HG02981 (cell line): ENCODE results near the gene EML6.
A peak's percentile ranks its signal among the peaks of the same experiment; 100 is the strongest.
"Not testable (repeated sequence)": the region's sequence is repeated elsewhere in the genome, so short reads cannot be mapped to it uniquely, and the experiment has no call there.

Source experiments
- ATAC-seq: cut with Tn5 transposase; IDR thresholded peaks from one replicate; pipeline ENCODE4 v1.9.1; 2021; ENCODE audit warnings: mild to moderate bottlenecking, moderate library complexity; ENCODE audit not compliant: unreplicated experiment

The EML6 gene

DNA sequence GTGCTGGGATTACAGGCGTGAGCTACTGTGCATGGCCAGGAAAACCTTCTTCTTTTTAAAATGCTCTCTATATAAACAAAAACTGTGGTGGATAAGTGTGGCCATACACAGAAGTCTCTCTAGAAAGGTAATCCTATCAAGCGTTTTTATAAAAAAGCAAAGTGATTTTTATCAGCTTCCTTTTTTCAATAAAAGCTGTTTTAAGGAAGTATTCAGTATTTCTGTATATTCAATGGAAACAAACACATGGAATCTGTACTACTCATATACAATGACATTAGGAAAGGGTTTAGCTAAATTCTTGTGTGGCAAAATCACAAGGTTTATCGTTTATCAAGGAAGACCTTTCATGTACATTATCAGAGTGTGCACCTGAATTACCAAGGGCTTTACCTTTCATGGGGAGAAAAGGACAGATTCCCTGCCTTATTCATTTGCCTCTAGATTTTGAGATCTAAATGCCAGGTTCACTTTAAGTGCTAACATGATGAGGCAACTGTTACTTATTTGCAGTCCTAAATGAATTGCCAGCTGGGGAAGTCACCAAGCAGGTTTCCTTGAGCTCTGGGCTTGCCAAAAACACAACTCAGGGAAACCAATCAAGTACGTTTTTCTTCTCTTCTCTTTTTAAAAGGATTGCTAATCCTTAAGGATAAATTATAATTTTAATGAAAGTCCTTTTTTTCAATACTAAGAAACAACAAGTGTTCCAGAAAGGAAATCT, 256.0 kb downstream of the EML6 start:
- ATAC-seq: no peak

DNA sequence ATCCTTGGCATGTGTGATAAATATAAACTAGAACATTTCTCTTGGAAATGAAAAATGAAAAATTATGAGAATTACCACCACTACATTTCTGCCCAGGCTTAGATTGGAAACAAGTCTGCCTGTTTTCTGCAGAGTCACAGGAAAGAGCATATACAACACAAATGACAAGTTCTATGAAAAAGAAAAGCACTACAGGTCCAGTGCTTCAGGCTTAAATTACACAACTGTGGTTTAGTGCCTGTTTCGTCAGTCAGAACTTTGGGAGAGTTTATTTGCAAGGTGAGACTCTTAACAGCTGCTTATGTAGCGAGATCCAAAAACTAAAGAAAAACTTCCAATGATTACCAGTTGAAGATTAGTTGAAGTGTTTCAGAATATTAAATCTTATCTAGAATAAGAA, 257.9 kb downstream of the EML6 start:
- no peak for ATAC-seq

DNA sequence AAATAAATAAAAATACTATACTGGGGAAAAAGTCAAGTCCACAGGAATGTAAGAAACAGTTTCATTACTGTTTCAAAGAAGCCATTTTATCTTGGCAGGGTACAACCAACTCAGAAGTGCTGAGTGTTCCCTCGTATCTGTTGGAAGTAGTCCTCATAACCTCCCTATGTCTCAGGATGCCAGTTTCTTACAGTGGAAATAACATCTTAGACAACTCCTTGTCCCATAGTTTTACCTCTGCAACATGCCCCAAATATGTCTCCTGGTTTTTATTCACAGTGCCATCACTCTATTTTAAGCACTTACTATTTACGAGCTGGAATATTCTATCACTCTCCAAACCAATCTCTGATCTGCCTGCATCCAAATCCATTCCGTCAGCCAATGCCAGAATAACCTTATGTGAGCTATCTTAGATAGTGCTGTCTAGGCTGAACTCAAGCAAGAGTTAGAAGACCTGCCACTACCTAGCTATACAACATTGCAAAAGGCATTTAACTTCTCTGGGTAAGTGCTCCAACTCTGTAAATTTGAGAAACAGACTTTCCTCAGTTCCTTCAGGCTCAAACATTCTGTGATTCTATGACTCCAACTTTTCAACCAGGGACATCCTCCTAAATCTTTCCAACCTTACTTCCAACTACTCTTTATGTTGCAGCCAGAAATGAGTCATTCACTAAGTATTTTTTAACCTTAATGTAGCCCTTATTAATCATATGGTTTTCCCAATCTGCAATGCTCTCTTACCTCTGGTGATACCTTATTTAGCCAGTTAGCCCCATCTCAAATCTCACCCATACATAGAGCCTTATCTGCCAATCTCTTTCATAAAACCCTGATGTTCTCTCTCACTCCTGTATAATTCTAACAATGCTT, 260.1 kb downstream of the EML6 start:
- no peak for ATAC-seq

- ATAC-seq: no peak
Measured at GRCh38 chr2:54984476-54984875, 261.0 kb downstream of the EML6 start.

DNA sequence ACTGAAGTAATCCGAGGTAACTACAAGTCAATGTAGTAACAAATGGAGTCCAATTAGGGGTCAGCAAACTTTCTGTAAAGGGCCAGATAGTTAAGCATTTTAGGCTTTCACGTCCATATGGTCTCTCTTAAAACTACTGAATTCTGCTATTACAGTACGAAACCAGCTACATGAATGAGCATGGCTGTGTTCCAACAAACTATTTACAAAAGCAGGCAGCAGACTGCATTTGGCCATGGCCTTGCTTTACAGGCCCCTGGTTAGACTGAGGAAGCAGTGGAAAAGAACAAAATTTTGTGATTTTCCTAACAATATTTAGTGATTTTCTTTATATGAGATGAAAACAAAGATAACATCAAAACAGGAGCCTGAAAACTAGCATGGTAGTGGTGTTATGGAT, 262.8 kb downstream of the EML6 start:
- ATAC-seq: no peak

DNA sequence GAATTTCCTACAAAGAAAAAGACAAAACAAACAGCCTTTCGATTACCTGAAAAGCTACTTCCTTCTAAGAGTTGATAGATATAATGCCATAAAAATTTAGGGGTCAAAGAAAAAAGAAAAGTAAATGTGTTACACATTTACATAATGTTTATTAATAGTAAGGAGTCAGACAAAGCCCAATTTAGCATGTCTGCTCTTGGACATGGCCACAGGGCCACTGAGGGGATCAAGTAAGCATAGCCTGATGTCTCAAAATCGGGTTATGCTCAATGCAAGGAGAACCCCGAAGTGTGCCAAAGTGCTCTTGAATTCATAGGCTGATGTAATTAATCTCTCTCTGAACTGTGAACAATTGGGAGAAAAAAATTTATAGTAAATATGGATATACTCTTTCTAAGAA, 265.1 kb downstream of the EML6 start:
- no peak for ATAC-seq

GRCh38 chr2:54990694-54991093, 267.2 kb downstream of the EML6 start:
- not testable (repeated sequence) for ATAC-seq

DNA sequence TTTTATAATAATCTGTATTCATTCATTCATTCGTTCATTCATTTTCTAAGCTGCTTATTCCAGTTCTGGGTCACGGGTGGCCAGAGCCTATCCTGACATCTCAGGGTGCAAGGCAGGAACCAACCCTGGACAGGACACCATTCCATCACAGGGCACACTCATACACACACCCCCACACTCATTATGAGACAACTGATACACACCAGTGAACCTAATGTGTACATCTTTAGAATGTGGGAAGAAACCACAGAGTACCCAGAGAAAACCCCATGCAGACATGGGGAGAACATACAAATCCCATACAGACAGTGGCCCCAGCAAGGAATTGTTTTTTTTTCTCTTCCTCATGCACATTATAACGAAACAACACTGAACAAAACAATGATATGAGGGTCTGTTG, 272.1 kb downstream of the EML6 start:
- ATAC-seq: no peak

DNA sequence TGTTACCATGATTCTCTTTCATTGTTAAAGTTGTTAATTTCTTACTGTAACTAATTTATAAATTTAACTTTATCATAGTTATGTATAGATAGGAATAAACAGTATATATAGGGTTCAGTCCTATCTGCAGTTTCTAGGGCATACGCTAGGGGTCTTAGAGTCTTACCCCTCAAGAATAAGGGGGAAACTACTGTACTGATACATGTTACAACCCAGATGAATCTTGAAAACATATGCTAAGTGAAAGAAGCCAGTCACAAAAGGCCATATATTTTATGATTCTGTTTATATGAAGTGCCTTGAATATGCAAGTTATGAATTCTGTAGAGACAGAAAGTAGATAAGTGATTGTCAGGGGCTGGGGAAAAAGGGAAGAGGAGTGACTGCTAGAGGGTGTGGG, 274.4 kb downstream of the EML6 start:
- no peak for ATAC-seq

DNA sequence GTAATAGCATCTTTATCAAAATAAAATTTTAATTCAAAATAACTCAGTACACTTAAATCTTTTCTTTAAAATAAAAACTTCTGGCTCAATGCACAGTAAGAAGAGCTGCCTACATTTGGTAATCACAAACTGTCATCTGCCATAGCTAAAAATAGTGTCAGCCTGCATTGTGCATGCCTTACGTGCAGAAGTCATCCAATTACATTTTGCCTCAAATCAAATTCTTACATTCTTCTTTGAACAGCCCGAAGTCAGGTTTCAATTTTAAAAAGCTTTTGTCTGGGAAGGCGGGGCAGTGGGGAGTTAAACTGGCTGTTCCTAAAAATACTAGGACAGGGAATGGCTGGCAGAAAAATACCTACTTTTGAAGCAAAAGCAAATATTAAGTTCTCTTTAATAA, 275.7 kb downstream of the EML6 start:
- no peak for ATAC-seq

GRCh38 chr2:55000341-55000740, 276.9 kb downstream of the EML6 start:
- no peak for ATAC-seq

- no peak for ATAC-seq
Measured at GRCh38 chr2:55001716-55002115, 278.3 kb downstream of the EML6 start.

- no peak for ATAC-seq
Measured at GRCh38 chr2:55003706-55004639, 280.5 kb downstream of the EML6 start.

GRCh38 chr2:55006306-55006705, 282.8 kb downstream of the EML6 start:
- no peak for ATAC-seq

DNA sequence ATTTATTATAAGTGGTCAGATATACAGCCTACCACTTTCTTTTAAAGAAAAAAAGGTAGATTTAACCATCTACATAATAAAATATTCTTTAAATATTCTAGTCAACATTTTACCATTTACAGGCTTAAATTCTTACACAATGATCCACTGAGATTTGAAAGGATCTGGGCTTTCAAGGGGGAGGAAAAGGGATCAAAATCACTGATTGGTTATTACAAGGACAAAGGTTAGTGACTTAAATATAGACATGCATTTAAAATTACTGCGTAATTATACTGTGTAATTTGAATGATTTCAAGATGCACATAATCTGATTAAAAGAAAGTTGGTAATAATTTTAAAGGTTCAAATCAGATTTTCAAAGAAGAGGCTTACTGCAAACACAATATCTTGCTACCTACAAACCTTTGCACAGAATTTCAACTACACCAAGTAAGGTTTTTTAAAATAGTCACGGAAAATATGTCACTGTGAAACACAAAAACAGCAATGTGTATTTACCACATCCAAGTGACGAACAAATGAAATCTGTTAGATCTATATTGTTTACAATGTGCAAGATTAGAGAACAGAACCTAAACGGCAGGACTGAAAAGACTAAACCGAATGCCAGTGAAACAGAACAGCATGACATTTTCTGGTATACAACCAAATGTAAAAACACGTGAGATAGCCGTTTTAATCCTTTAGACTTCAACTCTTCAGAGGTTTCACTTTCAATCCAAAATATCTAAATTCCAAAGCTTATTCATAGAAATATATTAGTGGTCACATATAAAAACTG, 286.0 kb downstream of the EML6 start:
- ATAC-seq: no peak

DNA sequence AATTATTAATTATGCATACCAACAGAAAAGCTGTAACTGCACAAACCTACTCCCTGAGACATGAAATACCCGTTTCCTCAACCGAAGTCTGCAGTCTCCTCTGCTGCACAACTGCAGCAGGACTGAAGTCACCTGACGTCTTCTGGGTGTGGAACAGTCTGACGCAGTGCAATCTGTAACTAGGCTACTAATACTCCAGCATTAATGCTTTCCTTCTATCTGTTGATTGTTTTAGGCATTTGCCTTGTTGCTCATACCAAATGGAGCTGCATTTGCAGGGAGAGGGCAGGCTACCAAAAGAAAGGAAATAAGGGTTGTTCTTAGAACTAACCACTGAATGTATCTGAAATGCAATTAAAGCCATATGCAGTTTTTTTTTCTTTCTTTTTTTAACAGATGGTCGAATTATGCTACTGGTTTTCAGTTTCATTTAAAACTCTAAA, 286.7 kb downstream of the EML6 start:
- ATAC-seq: peak; percentile 95

DNA sequence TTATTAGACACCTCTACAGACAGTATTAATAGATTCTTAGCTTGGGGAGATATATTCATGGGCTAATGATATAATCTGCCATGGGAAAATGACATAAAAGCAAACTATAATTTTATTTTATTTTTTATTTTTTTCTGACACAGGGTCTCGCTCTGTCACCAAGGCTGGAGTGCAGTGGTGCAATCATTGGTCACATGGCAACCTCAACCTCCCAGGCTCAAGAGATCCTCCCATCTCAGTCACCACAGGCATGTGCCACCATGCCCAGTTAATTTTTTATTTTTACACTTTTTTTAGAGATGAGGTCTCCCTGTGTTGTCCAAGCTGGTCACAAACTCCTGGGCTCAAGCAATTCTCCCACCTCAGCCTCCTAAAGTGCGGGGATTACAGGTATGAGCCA, 287.5 kb downstream of the EML6 start:
- no peak for ATAC-seq

DNA sequence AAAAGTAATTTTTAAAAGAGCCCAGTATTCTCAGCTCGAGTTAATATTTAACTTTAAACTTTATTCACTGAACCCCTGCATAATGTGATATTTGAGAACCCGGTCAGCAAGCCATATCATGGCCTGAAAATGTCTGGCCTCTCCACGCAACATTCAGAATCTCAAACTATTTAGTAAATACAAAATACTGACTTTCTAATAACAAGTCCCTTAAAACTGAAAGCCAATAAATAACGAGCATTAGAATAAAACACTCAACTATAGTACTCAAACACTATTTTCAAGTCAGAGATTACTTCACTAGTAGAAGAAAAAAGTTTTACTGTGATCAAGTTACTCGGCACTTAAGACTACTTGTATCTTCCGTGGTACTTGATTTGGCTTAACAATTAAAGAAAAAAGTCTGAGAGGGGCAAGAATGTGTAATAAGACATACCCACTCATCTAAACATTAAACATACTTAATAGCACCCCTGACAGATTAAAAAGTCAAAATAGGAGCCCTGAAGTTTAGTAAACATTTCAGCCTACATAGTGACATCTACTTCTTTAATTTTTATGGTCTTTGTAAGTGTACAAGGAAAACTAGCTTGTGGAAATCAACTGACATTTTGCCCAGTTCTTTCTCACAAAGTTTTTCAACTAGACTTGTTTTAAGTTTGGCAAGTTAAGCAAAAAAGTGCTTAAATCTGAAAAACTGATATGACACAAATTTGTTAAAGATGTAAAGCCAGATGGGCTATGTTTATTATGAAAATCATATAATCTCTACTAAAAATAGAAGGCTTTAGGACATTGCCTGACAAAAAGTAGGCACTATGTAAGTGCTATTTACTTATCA, 288.6 kb downstream of the EML6 start:
- no peak for ATAC-seq

GRCh38 chr2:55012672-55013484, 289.4 kb downstream of the EML6 start:
- ATAC-seq: no peak
